Breast epithelium (tissue), 4 donors: ENCODE data around the gene DLEC1. TPM values are rescaled to one million over a fixed set of nuclear protein-coding genes. Genes with fewer than 3 reads are reported as not detected.

Experiments
- DNase-seq, 2 donors: peaks; one replicate each; pipeline ENCODE4 v3.0.0-alpha.2; 2019; ENCODE audit warnings: low spot score in 2 of 2
- H3K27ac ChIP-seq, 2 donors: fragments of 200-600 bp; sonication (generic) in 1 of 2; one replicate each; pipeline ENCODE4 v1.5.1; 2016 to 2019; ENCODE audit warnings: mild to moderate bottlenecking in 1 of 2
- H3K27me3 ChIP-seq, 2 donors: fragments of 200-600 bp; sonication (generic) in 1 of 2; one replicate each; pipeline versions ENCODE4 v1.5.1 to v1.6.0; 2017 to 2019; ENCODE audit warnings: control low read depth in 1 of 2, mild to moderate bottlenecking in 1 of 2
- H3K36me3 ChIP-seq: fragments of 200-600 bp; one replicate; pipeline ENCODE4 v1.5.1; 2019
- H3K4me1 ChIP-seq, 2 donors: fragments of 200-600 bp; sonication (generic); one replicate each; pipeline ENCODE4 v1.5.1; 2016 to 2019; ENCODE audit warnings: control low read depth in 1 of 2
- H3K4me3 ChIP-seq, 3 donors: fragments of 200-600 bp; sonication (generic); 1 replicate in 2 of 3; 2 replicates in 1 of 3; pipeline ENCODE4 v1.5.1; 2016 to 2019; ENCODE audit warnings: mild to moderate bottlenecking in 3 of 3, moderate library complexity in 2 of 3
- H3K9me3 ChIP-seq, 2 donors: fragments of 200-600 bp; sonication (generic) in 1 of 2; one replicate each; pipeline ENCODE4 v1.5.1; 2016 to 2019; ENCODE audit warnings: control low read depth in 1 of 2
- CTCF ChIP-seq, 3 donors: fragments of 450-650 bp; IDR thresholded peaks; one replicate each; pipeline ENCODE4 v1.5.1; 2016 to 2017; ENCODE audit warnings: antibody characterized with exemption in 3 of 3, mild to moderate bottlenecking in 3 of 3, moderate library complexity in 3 of 3
- POLR2A ChIP-seq: fragments of 450-650 bp; IDR thresholded peaks from one replicate; pipeline ENCODE4 v1.6.1; 2016; ENCODE audit warnings: antibody characterized with exemption, mild to moderate bottlenecking, moderate library complexity
- POLR2AphosphoS5 ChIP-seq, 3 donors: sonication (generic); formaldehyde crosslinking; IDR thresholded peaks; one replicate each; pipeline ENCODE4 v1.6.1; 2017; ENCODE audit warnings: antibody characterized with exemption in 3 of 3
- intact Hi-C: fragments of 100-400 bp; cut with DNase I; formaldehyde crosslinking; loops from one replicate; pipeline ENCODE4 v1.15.1; 2023; ENCODE audit warnings: low total_unique reads
- total RNA-seq, 3 donors: library from RNA; depleted of rRNA; stranded (reverse); fragments of >200 nt; gene quantifications; one replicate each; pipeline ENCODE4 v1.1.0, GENCODE V29; 2016

DLEC1 gene
- total RNA-seq, 3 donors from 2014 or later, result 0.98 to 2.0 (median 1.1) TPM

GRCh38 chr3:38088126-38089078 is 49.4 kb downstream of the DLEC1 start:
- no peak for TF ChIP-seq CTCF (IDR thresholded peaks at IDR 0.05)
- TF ChIP-seq POLR2AphosphoS5 (IDR thresholded peaks at IDR 0.05), result no peak
- TF ChIP-seq POLR2A, result no peak
- no peak overlapping the region for H3K4me3 ChIP-seq
- H3K9me3 ChIP-seq, result no peaks in the 10 kb centered on the region
- no peaks in the 10 kb centered on the region for H3K27me3 ChIP-seq
- no peaks in the 10 kb centered on the region for H3K4me1 ChIP-seq
- intact Hi-C loops, result no loop called here
- H3K27ac ChIP-seq, result no peak overlapping the region
- no peaks in the 10 kb centered on the region for H3K36me3 ChIP-seq
- no peak for DNase-seq

GRCh38 chr3:38089163-38089562 is 50.2 kb downstream of the DLEC1 start:
- Histone ChIP-seq H3K4me1 (no peaks in the 10 kb centered on the region), H3K27me3 (no peaks in the 10 kb centered on the region), H3K36me3 (no peaks in the 10 kb centered on the region), H3K9me3 (no peaks in the 10 kb centered on the region), H3K27ac (no peak overlapping the region), H3K4me3 (no peak overlapping the region)
- intact Hi-C loops, result no loop called here
- no peak for TF ChIP-seq POLR2A
- no peak for TF ChIP-seq CTCF (IDR thresholded peaks at IDR 0.05)
- no peak for DNase-seq

GRCh38 chr3:38090453-38090852 is 51.4 kb downstream of the DLEC1 start:
- H3K27ac ChIP-seq, result no peak overlapping the region
- TF ChIP-seq POLR2AphosphoS5 (IDR thresholded peaks at IDR 0.05) (no peak), CTCF (IDR thresholded peaks at IDR 0.05) (no peak), POLR2A (no peak)
- intact Hi-C loops, result no loop called here
- H3K36me3 ChIP-seq, result no peaks in the 10 kb centered on the region
- H3K4me3 ChIP-seq, result no peak overlapping the region
- no peak for DNase-seq
- H3K4me1 ChIP-seq, result no peaks in the 10 kb centered on the region
- no peaks in the 10 kb centered on the region for H3K9me3 ChIP-seq
- no peaks in the 10 kb centered on the region for H3K27me3 ChIP-seq

GRCh38 chr3:38094999-38095398 is 56.0 kb downstream of the DLEC1 start:
- intact Hi-C loops, result no loop called here
- Histone ChIP-seq H3K9me3 (no peaks in the 10 kb centered on the region), H3K4me3 (no peak overlapping the region), H3K36me3 (no peaks in the 10 kb centered on the region), H3K27me3 (no peaks in the 10 kb centered on the region), H3K27ac (no peak overlapping the region), H3K4me1 (no peaks in the 10 kb centered on the region)
- TF ChIP-seq CTCF (IDR thresholded peaks at IDR 0.05), result no peak
- no peak for TF ChIP-seq POLR2A
- no peak for TF ChIP-seq POLR2AphosphoS5 (IDR thresholded peaks at IDR 0.05)
- no peak for DNase-seq

- Histone ChIP-seq H3K4me3 (no peak overlapping the region), H3K27me3 (no peaks in the 10 kb centered on the region), H3K9me3 (no peaks in the 10 kb centered on the region), H3K36me3 (no peaks in the 10 kb centered on the region), H3K27ac (no peak overlapping the region), H3K4me1 (no peaks in the 10 kb centered on the region)
- DNase-seq, result no peak
- TF ChIP-seq POLR2A (no peak), CTCF (IDR thresholded peaks at IDR 0.05) (no peak), POLR2AphosphoS5 (IDR thresholded peaks at IDR 0.05) (no peak)
- intact Hi-C loops, result no loop called here
These were observed 56.9 kb downstream of the DLEC1 start for GRCh38 chr3:38095669-38096483.
